KBM-7 (cell line): ENCODE results near the gene LCA5.
"Not testable (repeated sequence)": the region's sequence is repeated elsewhere in the genome, so short reads cannot be mapped to it uniquely, and the experiment has no call there.

Experiments used
- DNase-seq: peaks from one replicate; pipeline ENCODE4 v3.0.0-alpha.2; 2015
- in situ Hi-C: fragments of 300-500 bp; cut with MboI; formaldehyde crosslinking; loops from 2 replicates; pipeline ENCODE4 v1.14.3; 2020; ENCODE audit warnings: low sequenced_read_pairs, low pct_unique_long_range_greater_than_20kb, mixed read lengths

The LCA5 gene

DNA sequence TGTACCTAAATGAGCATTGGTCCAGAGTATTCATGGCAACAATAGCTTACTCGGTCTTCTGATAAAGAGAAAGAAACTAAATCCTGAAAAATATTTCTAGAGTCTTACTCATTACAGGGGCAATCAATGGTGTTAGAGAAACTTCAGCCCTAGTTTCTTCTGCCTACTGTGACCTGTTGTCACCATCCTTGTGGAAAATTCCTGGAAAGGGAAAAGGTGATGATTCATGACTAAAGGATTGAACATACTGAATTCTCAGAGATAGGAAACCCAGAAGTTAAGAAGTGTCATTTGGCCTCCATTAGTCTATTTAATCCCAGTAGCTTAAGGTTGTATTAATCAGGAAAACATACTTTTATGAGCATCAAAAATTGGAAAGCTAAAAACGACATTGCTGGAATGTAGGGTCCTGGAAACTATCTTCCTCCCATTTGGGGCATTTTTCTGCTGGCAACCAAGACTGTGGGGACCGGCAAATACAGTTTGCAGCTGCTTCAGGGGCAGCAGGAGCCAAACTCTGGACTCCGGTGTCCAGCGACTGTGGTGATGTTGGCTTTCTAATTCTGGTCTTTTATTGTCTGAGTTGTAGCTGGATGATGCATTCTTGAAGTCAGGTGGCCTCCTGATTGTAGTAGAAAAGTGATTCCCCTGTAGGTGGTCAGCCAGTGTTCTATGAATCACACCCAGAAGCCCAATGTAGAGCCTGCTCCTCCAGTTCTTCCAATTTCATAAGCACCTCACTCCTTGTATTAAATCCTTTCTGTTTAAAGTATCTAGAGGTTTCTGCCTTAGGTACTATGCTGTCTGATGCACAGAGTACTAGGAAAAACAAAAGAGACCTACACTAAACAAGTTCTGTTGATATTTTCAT lies 67.6 kb downstream of the LCA5 start:
- in situ Hi-C loops, result no loop called here
- DNase-seq, result no peak

GRCh38 chr6:79468587-79468986 lies 68.6 kb downstream of the LCA5 start:
- no peak for DNase-seq
- in situ Hi-C loops, result no loop called here

GRCh38 chr6:79468116-79468515 lies 69.1 kb downstream of the LCA5 start:
- no peak for DNase-seq
- in situ Hi-C loops, result no loop called here

DNA sequence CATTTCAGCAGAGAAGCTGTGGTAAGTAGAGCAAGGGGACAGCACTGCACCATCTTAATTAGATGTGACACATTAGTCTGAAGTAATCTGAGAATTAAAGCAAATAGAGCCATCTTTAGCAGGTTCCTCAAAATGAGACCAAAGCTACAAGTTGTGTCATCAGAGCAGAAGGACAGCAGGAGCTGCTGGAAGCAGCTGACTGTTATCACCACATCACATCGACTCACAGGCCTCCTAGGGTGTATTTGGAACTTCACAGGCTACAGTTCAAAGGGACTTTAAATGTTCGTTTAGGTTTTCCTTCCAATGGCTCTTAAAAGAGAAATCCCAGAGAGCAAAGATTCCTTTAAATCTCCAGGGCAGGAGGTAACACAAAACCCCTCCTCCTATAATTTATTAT lies 69.5 kb downstream of the LCA5 start:
- no peak for DNase-seq

GRCh38 chr6:79466207-79466834 lies 70.9 kb downstream of the LCA5 start:
- in situ Hi-C loops, result no loop called here
- peak; percentile 19 for DNase-seq

More for the DNA sequence above, 69.5 kb downstream of the LCA5 start:
- in situ Hi-C loops, result no loop called here

- in situ Hi-C loops, result no loop called here
- no peak for DNase-seq
These were observed 71.8 kb downstream of the LCA5 start for GRCh38 chr6:79465381-79465780.

GRCh38 chr6:79463621-79464050 lies 73.6 kb downstream of the LCA5 start:
- DNase-seq, result no peak
- in situ Hi-C loops, result no loop called here

GRCh38 chr6:79461205-79461604 lies 76.0 kb downstream of the LCA5 start:
- DNase-seq, result no peak
- in situ Hi-C loops, result no loop called here

GRCh38 chr6:79455446-79455845 lies 81.8 kb downstream of the LCA5 start:
- in situ Hi-C loops, result no loop called here
- no peak for DNase-seq

- no peak for DNase-seq
- in situ Hi-C loops, result no loop called here
These were observed 83.6 kb downstream of the LCA5 start for GRCh38 chr6:79453558-79454042.

GRCh38 chr6:79450984-79451383 lies 86.2 kb downstream of the LCA5 start:
- in situ Hi-C loops, result no loop called here
- DNase-seq, result no peak

- no peak for DNase-seq
- in situ Hi-C loops, result no loop called here
These were observed 91.2 kb downstream of the LCA5 start for GRCh38 chr6:79446006-79446405.

DNA sequence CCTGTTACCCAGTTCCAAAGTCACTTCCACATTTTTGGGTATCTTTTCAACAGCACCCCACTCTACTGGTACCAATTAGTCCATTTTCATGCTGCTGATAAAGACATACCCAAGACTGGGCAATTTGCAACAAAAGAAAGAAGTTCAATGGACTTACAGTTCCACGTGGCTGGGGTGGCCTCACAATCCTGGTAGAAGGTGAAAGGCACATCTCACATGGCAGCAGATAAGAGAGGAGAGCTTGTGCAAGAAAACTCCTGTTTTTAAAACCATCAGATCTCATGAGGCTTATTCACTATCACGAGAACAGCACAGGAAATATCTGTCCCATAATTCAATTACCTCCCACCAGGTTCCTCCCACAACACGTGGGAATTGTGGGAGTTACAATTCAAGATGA lies 93.4 kb downstream of the LCA5 start:
- in situ Hi-C loops, DNase-seq: not testable (repeated sequence)

- in situ Hi-C loops, result no loop called here
- DNase-seq, result no peak
These were observed 96.0 kb downstream of the LCA5 start for GRCh38 chr6:79441192-79441591.

GRCh38 chr6:79440598-79440997 lies 96.6 kb downstream of the LCA5 start:
- in situ Hi-C loops, result no loop called here
- no peak for DNase-seq

- in situ Hi-C loops, result no loop called here
- no peak for DNase-seq
These were observed 99.2 kb downstream of the LCA5 start for GRCh38 chr6:79438030-79438429.

DNA sequence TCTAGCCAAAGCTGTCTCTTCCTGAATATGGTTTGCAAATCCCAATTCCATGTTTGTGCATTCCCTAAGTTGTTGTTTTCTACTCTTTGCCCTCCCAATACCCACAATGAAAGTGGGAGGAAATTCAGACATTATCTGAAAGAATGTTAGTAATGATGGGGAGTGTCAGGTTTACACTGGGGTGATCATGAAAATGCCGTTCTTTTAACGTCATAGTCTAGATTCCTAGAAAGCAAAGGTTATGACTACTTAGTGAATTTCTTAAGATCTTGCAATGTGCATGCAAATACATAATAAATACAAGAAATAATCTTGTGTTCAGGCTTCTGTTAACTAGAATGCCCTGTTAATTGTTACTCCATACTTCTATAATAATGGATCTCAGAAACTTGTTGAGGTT lies 101.0 kb downstream of the LCA5 start:
- DNase-seq, result no peak
- in situ Hi-C loops, result no loop called here

DNA sequence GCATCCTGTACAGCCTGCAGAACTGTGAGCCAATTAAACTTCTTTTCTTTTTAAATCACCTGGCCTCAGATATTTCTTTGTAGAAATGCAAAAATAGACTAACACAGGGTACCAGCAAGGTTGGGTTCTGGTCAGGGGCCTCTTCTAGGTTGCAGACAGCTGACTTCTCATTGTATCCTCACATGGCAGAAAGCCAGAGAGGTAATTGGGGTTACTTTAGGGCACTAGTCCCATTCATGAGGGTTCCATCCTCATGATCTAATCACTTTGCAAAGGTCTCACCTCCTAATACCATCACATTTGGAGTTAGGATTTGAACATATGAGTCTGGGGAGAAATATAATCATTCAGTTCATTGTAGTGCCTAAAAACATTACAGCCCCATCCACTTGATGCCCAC lies 101.5 kb downstream of the LCA5 start:
- in situ Hi-C loops, result no loop called here
- DNase-seq, result no peak
